Endothelial cell of umbilical vein (primary cell): ENCODE results near the gene STT3B. TPM values are rescaled to one million over a fixed set of nuclear protein-coding genes. Genes with fewer than 3 reads are reported as not detected.

Source experiments
- BruUV-seq: library from RNA; stranded (reverse); fragments of 400-500 nt; replicated peaks from 2 replicates; lab custom pipeline; 2021; lab: Mats Ljungman, UMichigan
- CTCF ChIA-PET: fragments of 300-600, 350-600 bp; sonication (Branson Sonifier 250); formaldehyde crosslinking; loops from one replicate; lab custom pipeline; 2021; ENCODE audit warnings: antibody characterized with exemption, inconsistent platforms; lab: Charles Lee
- POLR2A ChIA-PET: fragments of 300-600, 350-600 bp; sonication (Branson Sonifier 250); formaldehyde crosslinking; loops from one replicate; lab custom pipeline; 2021; ENCODE audit warnings: antibody characterized with exemption, inconsistent platforms; lab: Charles Lee
- DNase-seq: peaks from one replicate; pipeline ENCODE4 v3.0.0-alpha.2; 2011; ENCODE audit warnings: low read depth, low spot score
- FAIRE-seq: peaks from 2 replicates; lab custom pipeline; 2011; peaks lifted over from hg19 to GRCh38; lab: Jason Lieb, UNC
- H2AFZ ChIP-seq: 2 replicates; pipeline ENCODE4 v1.6.0; 2012; ENCODE audit warnings: low read depth, low read length, control low read depth, inconsistent platforms
- H3K27ac ChIP-seq: 2 replicates; pipeline ENCODE4 v1.5.1; 2011; ENCODE audit warnings: low read depth, mild to moderate bottlenecking, control low read depth, low read length, moderate library complexity; ENCODE audit not compliant: insufficient read depth
- H3K27me3 ChIP-seq, 2 experiments: 2 replicates each; pipeline versions ENCODE4 v1.6.0 to v1.6.1; 2011; ENCODE audit warnings: low read length in 2 of 2, mixed read lengths in 1 of 2; ENCODE audit not compliant: control insufficient read depth in 2 of 2, insufficient read depth in 2 of 2
- H3K36me3 ChIP-seq, 2 experiments: 2 replicates in 1 of 2; 3 replicates in 1 of 2; pipeline ENCODE4 v1.5.1; 2011; ENCODE audit warnings: low read length in 2 of 2, mild to moderate bottlenecking in 1 of 2, moderate library complexity in 1 of 2; ENCODE audit not compliant: control insufficient read depth in 2 of 2, insufficient read depth in 2 of 2; ENCODE audit errors: extremely low read depth in 1 of 2
- H3K4me1 ChIP-seq: 3 replicates; pipeline ENCODE4 v1.5.1; 2011; ENCODE audit warnings: mild to moderate bottlenecking, low read length; ENCODE audit not compliant: control insufficient read depth, insufficient read depth; ENCODE audit errors: extremely low read depth
- H3K4me2 ChIP-seq: 2 replicates; pipeline ENCODE4 v1.6.1; 2011; ENCODE audit warnings: low read length, control low read depth, mixed read lengths; ENCODE audit not compliant: insufficient read depth
- H3K4me3 ChIP-seq, 3 experiments: fragments of 200-600 bp in 1 of 3; sonication (generic), shearing (Covaris generic) in 1 of 3; replicated peaks in 1 of 3; 2 replicates each; pipeline ENCODE4 v1.5.1; 2011 to 2016; ENCODE audit warnings: control low read depth in 3 of 3, low read length in 3 of 3, mild to moderate bottlenecking in 2 of 3, inconsistent platforms in 1 of 3, low read depth in 1 of 3, moderate library complexity in 1 of 3; ENCODE audit not compliant: insufficient read depth in 1 of 3
- H3K79me2 ChIP-seq: 2 replicates; pipeline ENCODE4 v1.6.0; 2012; ENCODE audit warnings: low read length, inconsistent platforms; ENCODE audit not compliant: control insufficient read depth, insufficient read depth
- H3K9ac ChIP-seq: replicated peaks from 2 replicates; pipeline ENCODE3; 2011; ENCODE audit warnings: low read length, control low read depth; ENCODE audit not compliant: insufficient read depth; ENCODE audit errors: extremely low read depth
- H3K9me1 ChIP-seq: replicated peaks from 3 replicates; pipeline ENCODE4 v1.6.0; 2011; ENCODE audit warnings: mild to moderate bottlenecking, low read length; ENCODE audit not compliant: control insufficient read depth, insufficient read depth; ENCODE audit errors: extremely low read depth
- H3K9me3 ChIP-seq: replicated peaks from 2 replicates; pipeline ENCODE4 v1.5.1; 2012; ENCODE audit warnings: low read length, inconsistent platforms; ENCODE audit not compliant: control insufficient read depth, insufficient read depth
- H4K20me1 ChIP-seq: replicated peaks from 2 replicates; pipeline ENCODE3; 2011; ENCODE audit warnings: mild to moderate bottlenecking, low read length; ENCODE audit not compliant: control insufficient read depth, insufficient read depth; ENCODE audit errors: extremely low read depth
- CTCF ChIP-seq, 2 donors: IDR thresholded peaks; 1 replicate in 1 of 2; 2 replicates in 1 of 2; pipeline ENCODE4 v1.5.1; 2011; ENCODE audit warnings: low read length in 2 of 2, mild to moderate bottlenecking in 2 of 2, moderate library complexity in 2 of 2, control low read depth in 1 of 2, inconsistent platforms in 1 of 2, low read depth in 1 of 2; ENCODE audit not compliant: insufficient read depth in 1 of 2; ENCODE audit errors: extremely low read depth in 1 of 2
- EZH2 ChIP-seq: IDR thresholded peaks from 2 replicates; pipeline ENCODE4 v1.6.1; 2012; ENCODE audit warnings: borderline replicate concordance, low read depth, mild to moderate bottlenecking, moderate library complexity, low read length, inconsistent platforms; ENCODE audit not compliant: severe bottlenecking
- FOS ChIP-seq: IDR thresholded peaks from 2 replicates; pipeline ENCODE4 v1.6.1; 2011; ENCODE audit warnings: mild to moderate bottlenecking, low read length, moderate library complexity, borderline replicate concordance; ENCODE audit not compliant: insufficient read depth
- GATA2 ChIP-seq: IDR thresholded peaks from 2 replicates; pipeline ENCODE4 v1.7.0; 2011; ENCODE audit warnings: low read depth, mild to moderate bottlenecking, moderate library complexity, mixed read lengths, low read length; ENCODE audit not compliant: insufficient read length, insufficient read depth
- JUN ChIP-seq: IDR thresholded peaks from 2 replicates; pipeline ENCODE4 v1.6.1; 2011; ENCODE audit warnings: borderline replicate concordance, low read depth; ENCODE audit not compliant: insufficient read length, insufficient read depth
- MAX ChIP-seq: IDR thresholded peaks from 2 replicates; pipeline ENCODE4 v1.6.1; 2011; ENCODE audit not compliant: insufficient read depth, insufficient read length
- MYC ChIP-seq: IDR thresholded peaks from one replicate; pipeline ENCODE4 v1.6.1; 2011; ENCODE audit warnings: mild to moderate bottlenecking, low read depth, low read length
- POLR2A ChIP-seq: IDR thresholded peaks from 2 replicates; pipeline ENCODE4 v1.6.1; 2012; ENCODE audit warnings: low read depth, mild to moderate bottlenecking, control low read depth, low read length
- POLR2AphosphoS5 ChIP-seq: IDR thresholded peaks from 2 replicates; pipeline ENCODE4 v1.6.1; 2012; ENCODE audit warnings: low read depth, mild to moderate bottlenecking, control low read depth, low read length, moderate library complexity; ENCODE audit not compliant: insufficient read depth
- dilution Hi-C: fragments of 300-500 bp; cut with MboI; formaldehyde crosslinking; loops from one replicate; pipeline ENCODE4 v1.15.0; 2019; ENCODE audit warnings: low sequenced_read_pairs; ENCODE audit not compliant: extremely low pct_ligation_motif_present
- intact Hi-C: fragments of 100-400 bp; cut with micrococcal nuclease; formaldehyde crosslinking; loops from one replicate; pipeline ENCODE4 v1.10.0; 2022
- polyA plus RNA-seq, 4 experiments: library from polyadenylated mRNA; depleted of rRNA in 3 of 4; stranded (reverse) in 3 of 4; unstranded in 1 of 4; fragments of >200 nt; gene quantifications; 2 replicates each; pipeline versions ENCODE4 v1.2.1 to v1.2.3, GENCODE V29; 2011 to 2012; ENCODE audit warnings: missing spikeins in 1 of 4
- total RNA-seq: library from RNA; stranded (reverse); gene quantifications from 2 replicates; pipeline ENCODE4 v1.2.3, GENCODE V29; 2021

The STT3B gene
- total and polyA plus RNA-seq, 2 donors (not counting 3 experiments of a cell fraction or from before 2014, with no cell fraction given) = 56.4 to 113 TPM

- POLR2A ChIA-PET = no interaction called here
- CTCF ChIA-PET = interaction anchor here (0.9 to 2.1 kb wide), 5 partner anchors 9 to 193 kb away, joined by 3 to 5 read pairs (median 3); no protein-coding TSS in a partner anchor
- FAIRE-seq = no peak
Measured at GRCh38 chr3:31575448-31575847, 42.7 kb downstream of the STT3B start.

More at GRCh38 chr3:31575448-31575847, 42.7 kb downstream of the STT3B start:
- Histone ChIP-seq H3K36me3 (no peaks in the 10 kb centered on the region), H4K20me1 (peaks cover 31% of the 10 kb centered on the region), H3K9me1 (no peaks in the 10 kb centered on the region), H3K4me2 (no peak overlapping the region), H3K79me2 (peaks cover 68% of the 10 kb centered on the region), H3K4me3 (no peak overlapping the region), H3K4me1 (peaks cover 6% of the 10 kb centered on the region), H3K27me3 (no peaks in the 10 kb centered on the region), H3K9ac (no peak overlapping the region), H3K9me3 (no peaks in the 10 kb centered on the region), H3K27ac (no peak overlapping the region), H2AFZ (no peak overlapping the region)
- no TSS peak for BruUV-seq
- intact Hi-C loops (no loop called here), dilution Hi-C loops (no loop called here)
- no peak for DNase-seq
- TF ChIP-seq EZH2 (no peak), CTCF (IDR thresholded peaks at IDR 0.05; ENCODE audit: extremely low read depth in 1 of 2, insufficient read depth in 1 of 2, low read depth in 1 of 2, low read length in 2 of 2) (no peak), JUN (no peak), GATA2 (no peak), MAX (no peak), FOS (no peak), POLR2A (no peak), POLR2AphosphoS5 (no peak), MYC (no peak)
